Stomach (tissue), 9 donors: ENCODE results near the gene UBL5. TPM values are rescaled to one million over a fixed set of nuclear protein-coding genes. Genes with fewer than 3 reads are reported as not detected.

ENCODE experiments used
- DNase-seq, 2 donors: peaks; one replicate each; pipeline versions ENCODE4 v3.0.0 to v3.0.0-alpha.2; 2013 to 2019
- H3K27ac ChIP-seq, 5 donors: fragments of 200-600 bp in 4 of 5; sonication (generic) in 4 of 5; one replicate each; pipeline ENCODE4 v1.5.1; 2013 to 2019; ENCODE audit warnings: mild to moderate bottlenecking in 1 of 5, moderate library complexity in 1 of 5
- H3K27me3 ChIP-seq, 3 donors: fragments of 200-600 bp; sonication (generic); one replicate each; pipeline ENCODE4 v1.5.1; 2017 to 2019; ENCODE audit warnings: mixed run types in 1 of 3
- H3K36me3 ChIP-seq, 4 donors: fragments of 200-600 bp; sonication (generic); 1 replicate in 3 of 4; 2 replicates in 1 of 4; pipeline ENCODE4 v1.5.1; 2016 to 2019
- H3K4me1 ChIP-seq, 4 donors: fragments of 200-600 bp; sonication (generic); one replicate each; pipeline ENCODE4 v1.5.1; 2016 to 2019
- H3K4me3 ChIP-seq, 4 donors: fragments of 200-600 bp; sonication (generic) in 3 of 4; one replicate each; pipeline ENCODE4 v1.5.1; 2016 to 2019; ENCODE audit warnings: mild to moderate bottlenecking in 1 of 4
- H3K9me3 ChIP-seq, 4 donors: fragments of 200-600 bp; sonication (generic); one replicate each; pipeline ENCODE4 v1.5.1; 2016 to 2019
- CTCF ChIP-seq, 7 experiments: fragments of 450-650 bp in 4 of 7; fragments of 200-600 bp in 3 of 7; sonication (generic) in 3 of 7; IDR thresholded peaks; one replicate each; pipeline ENCODE4 v1.5.1; 2016 to 2019; ENCODE audit warnings: antibody characterized with exemption in 7 of 7, control low read depth in 2 of 7, mild to moderate bottlenecking in 1 of 7
- EP300 ChIP-seq: sonication (generic); formaldehyde crosslinking; IDR thresholded peaks from one replicate; pipeline ENCODE4 v1.6.1; 2017; ENCODE audit warnings: antibody characterized with exemption
- POLR2A ChIP-seq, 4 donors: fragments of 450-650 bp; IDR thresholded peaks; one replicate each; pipeline ENCODE4 v1.6.1; 2016; ENCODE audit warnings: antibody characterized with exemption in 4 of 4, control low read depth in 2 of 4, mild to moderate bottlenecking in 1 of 4, moderate library complexity in 1 of 4
- POLR2AphosphoS5 ChIP-seq, 3 donors: sonication (generic); formaldehyde crosslinking; IDR thresholded peaks; one replicate each; pipeline ENCODE4 v1.6.1; 2016; ENCODE audit warnings: antibody characterized with exemption in 3 of 3
- WGBS, 5 donors: extraction: QIAGEN DNeasy Blood & Tissue Kit in 3 of 5; methylation state at CpG; one replicate each; pipeline versions ENCODE4 v1.1.5 to v1.1.7; 2013 to 2018; 5-methylcytosine and 5-hydroxymethylcytosine counted together
- intact Hi-C: fragments of 100-400 bp; cut with DNase I; formaldehyde crosslinking; loops from one replicate; pipeline ENCODE4 v1.15.1; 2023; ENCODE audit warnings: low total_unique reads
- polyA plus RNA-seq, 3 donors: library from polyadenylated mRNA; stranded (reverse); fragments of 200-250 nt; gene quantifications; one replicate each; pipeline ENCODE4 v1.2.3, GENCODE V29; 2013
- total RNA-seq, 5 donors: library from RNA; depleted of rRNA; stranded (reverse); fragments of >200 nt; gene quantifications; one replicate each; pipeline versions ENCODE4 v1.1.0 to v1.2.3, GENCODE V29; 2014 to 2016
- donor health status: healthy with polysubstance abuse.
- donor health status: Bipolar disorder and iron deficiency.
- donor health status: healthy.

The UBL5 gene
- total and polyA plus RNA-seq, 8 donors = 11.3 to 962 (median 189) TPM

GRCh38 chr19:9850235-9850959, 22.7 kb downstream of the UBL5 start:
- H3K9me3 ChIP-seq = no peaks in the 10 kb centered on the region
- DNase-seq = peak in 1 of 2 donors; percentile 80
- no peak for TF ChIP-seq EP300
- TF ChIP-seq POLR2A (IDR thresholded peaks at IDR 0.05) = no peak
- no peak for TF ChIP-seq POLR2AphosphoS5 (IDR thresholded peaks at IDR 0.05)
- TF ChIP-seq CTCF (IDR thresholded peaks at IDR 0.05) = no peak
- H3K4me1 ChIP-seq = peaks cover 0 to 19% (median 7%) of the 10 kb centered on the region in 4 donors
- H3K27me3 ChIP-seq = no peaks in the 10 kb centered on the region
- peaks cover 14 to 69% (median 55%) of the 10 kb centered on the region in 4 donors for H3K36me3 ChIP-seq
- H3K4me3 ChIP-seq = no peak overlapping the region
- intact Hi-C loops = no loop called here
- no peak overlapping the region for H3K27ac ChIP-seq
- 64 to 82% (median 75%) methylated on average over 11 to 19 of the region's 19 CpGs for WGBS, 5 donors

- peaks cover 0 to 8% (median 0%) of the 10 kb centered on the region in 4 donors for H3K4me1 ChIP-seq
- H3K36me3 ChIP-seq = peaks cover 0 to 29% (median 16%) of the 10 kb centered on the region in 4 donors
- 95 to 97% (median 96%) methylated on average over 25 to 38 of the region's 38 CpGs for WGBS, 5 donors
- H3K4me3 ChIP-seq = no peak overlapping the region
- TF ChIP-seq POLR2A (IDR thresholded peaks at IDR 0.05) = no peak
- no peak overlapping the region for H3K27ac ChIP-seq
- no peaks in the 10 kb centered on the region for H3K27me3 ChIP-seq
- intact Hi-C loops = no loop called here
- no peaks in the 10 kb centered on the region for H3K9me3 ChIP-seq
- no peak for DNase-seq
These were observed 26.6 kb downstream of the UBL5 start for GRCh38 chr19:9854282-9854846.

GRCh38 chr19:9856609-9857008, 28.9 kb downstream of the UBL5 start:
- no peak overlapping the region for H3K4me3 ChIP-seq
- intact Hi-C loops = no loop called here
- H3K27me3 ChIP-seq = no peaks in the 10 kb centered on the region
- WGBS, 5 donors = 87 to 97% (median 95%) methylated on average over 8 to 9 of the region's 9 CpGs
- TF ChIP-seq EP300 (no peak), POLR2AphosphoS5 (IDR thresholded peaks at IDR 0.05) (no peak), CTCF (IDR thresholded peaks at IDR 0.05) (no peak), POLR2A (IDR thresholded peaks at IDR 0.05) (no peak)
- H3K9me3 ChIP-seq = no peaks in the 10 kb centered on the region
- peaks cover 0 to 8% (median 0%) of the 10 kb centered on the region in 4 donors for H3K36me3 ChIP-seq
- no peak overlapping the region for H3K27ac ChIP-seq
- no peak for DNase-seq
- no peaks in the 10 kb centered on the region for H3K4me1 ChIP-seq

GRCh38 chr19:9857076-9857721, 29.5 kb downstream of the UBL5 start:
- Histone ChIP-seq H3K9me3 (no peaks in the 10 kb centered on the region), H3K27ac (peak overlapping the region in 1 of 5 donors; percentile 23), H3K36me3 (peaks cover 0 to 6% (median 0%) of the 10 kb centered on the region in 4 donors), H3K27me3 (no peaks in the 10 kb centered on the region), H3K4me3 (no peak overlapping the region), H3K4me1 (no peaks in the 10 kb centered on the region)
- TF ChIP-seq POLR2A (IDR thresholded peaks at IDR 0.05) (no peak), CTCF (IDR thresholded peaks at IDR 0.05) (no peak), EP300 (no peak), POLR2AphosphoS5 (IDR thresholded peaks at IDR 0.05) (no peak)
- 93 to 96% (median 95%) methylated on average over 4 to 13 of the region's 13 CpGs for WGBS, 5 donors
- intact Hi-C loops = no loop called here
- DNase-seq = no peak
